H1 (cell line): ENCODE data around the gene SKAP1. TPM values are rescaled to one million over a fixed set of nuclear protein-coding genes. Genes with fewer than 3 reads are reported as not detected.

Source experiments
- BCL11A ChIP-seq, 2 experiments: IDR thresholded peaks; one replicate each; pipeline ENCODE4 v1.6.1; 2011; ENCODE audit warnings: low read depth in 2 of 2, low read length in 2 of 2, mild to moderate bottlenecking in 2 of 2
- CREB1 ChIP-seq: IDR thresholded peaks from 2 replicates; pipeline ENCODE4 v1.6.1; 2012; ENCODE audit warnings: inconsistent platforms
- HDAC2 ChIP-seq, 2 experiments: fragments of 300-600 bp in 1 of 2; sonication (generic) in 1 of 2; IDR thresholded peaks; 2 replicates each; pipeline ENCODE4 v1.6.1; 2011 to 2012; ENCODE audit warnings: low read depth in 2 of 2, low read length in 2 of 2, mild to moderate bottlenecking in 2 of 2, moderate library complexity in 2 of 2, borderline replicate concordance in 1 of 2, inconsistent platforms in 1 of 2
- NANOG ChIP-seq: IDR thresholded peaks from 2 replicates; pipeline ENCODE4 v1.6.1; 2011; ENCODE audit warnings: low read length, low read depth, mild to moderate bottlenecking, inconsistent platforms; ENCODE audit not compliant: insufficient read depth, poor library complexity, severe bottlenecking
- polyA plus RNA-seq, 7 experiments: library from polyadenylated mRNA; depleted of rRNA in 3 of 7; stranded (reverse) in 5 of 7; unstranded in 2 of 7; fragments of >200 nt in 5 of 7; fragments of 200-250 nt in 2 of 7; gene quantifications; 1 replicate in 5 of 7; 2 replicates in 1 of 7; 4 replicates in 1 of 7; pipeline versions ENCODE4 v1.2.1 to v1.2.3, GENCODE V29; 2011 to 2013; ENCODE audit warnings: missing spikeins in 2 of 7, mixed read lengths in 2 of 7
- total RNA-seq: library from RNA; stranded (reverse); fragmentation: NEBNext Ultra II Directional; extraction: Animal tissue kit (Norgen Biotek cat#: 25700); gene quantifications from 2 replicates; pipeline ENCODE4 v1.2.1, GENCODE V29; 2021
- TF ChIP-seq, protein P1 (sequence below): fragments of 300-600 bp; sonication (generic); IDR thresholded peaks from 2 replicates; pipeline ENCODE4 v1.7.1; 2012; ENCODE audit warnings: low read length, moderate library complexity, mild to moderate bottlenecking, inconsistent platforms; ENCODE audit not compliant: insufficient replicate concordance
- TF ChIP-seq, protein P2 (sequence below), 3 experiments: IDR thresholded peaks; 1 replicate in 2 of 3; 2 replicates in 1 of 3; pipeline versions ENCODE4 v1.5.1 to v1.6.1; 2011; ENCODE audit warnings: low read length in 3 of 3, mild to moderate bottlenecking in 3 of 3, inconsistent platforms in 2 of 3, low read depth in 1 of 3, moderate library complexity in 1 of 3; ENCODE audit not compliant: insufficient read depth in 1 of 3; ENCODE audit errors: control extremely low read depth in 1 of 3

SKAP1 gene
- total and polyA plus RNA-seq, 2 of the 8 experiments (the other 6 are each of a cell fraction or from before 2014, with no cell fraction given), result not detected

DNA sequence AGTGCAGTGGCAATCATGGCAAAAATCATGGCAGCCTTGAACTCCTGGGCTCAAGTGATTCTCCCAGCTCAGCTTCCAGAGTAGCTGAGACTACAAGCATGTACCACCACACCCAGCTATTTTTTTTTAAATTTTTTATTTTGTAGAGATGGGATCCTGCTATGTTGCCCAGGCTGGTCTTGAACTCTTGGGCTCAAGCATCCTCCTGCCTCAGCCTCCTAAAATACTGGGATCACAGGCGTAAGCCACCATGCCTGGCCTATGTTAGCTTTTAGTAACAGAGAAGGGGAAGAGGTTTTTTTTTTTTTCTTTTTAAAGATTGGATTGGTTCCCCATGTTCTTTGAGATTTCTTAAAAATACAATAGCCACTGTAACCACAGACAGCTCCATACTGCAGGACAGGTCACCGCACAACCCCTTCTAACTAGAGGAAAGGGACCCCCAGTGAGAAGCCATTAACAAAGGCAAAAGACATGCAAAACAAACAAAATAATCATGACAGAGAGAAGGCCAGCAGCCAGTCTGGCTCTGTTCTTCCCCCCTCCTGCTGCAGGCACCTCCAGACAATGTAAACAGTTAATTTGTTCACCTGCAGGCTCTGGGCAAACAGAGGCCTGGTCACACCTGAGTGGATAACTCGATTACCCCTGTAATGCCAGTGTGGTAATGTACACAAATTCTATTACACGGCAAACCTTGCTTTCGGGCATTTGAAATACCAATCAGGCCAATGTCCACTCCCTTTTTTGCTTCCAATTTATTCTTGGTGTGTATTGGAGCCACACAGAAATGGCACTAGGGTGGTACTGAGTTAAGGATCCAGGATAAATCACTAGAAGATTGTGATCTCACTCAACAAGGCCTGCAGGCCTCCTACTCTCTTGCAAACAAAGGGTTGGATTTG lies 269.6 kb downstream of the SKAP1 start (continued):
- TF ChIP-seq, protein P1, sequence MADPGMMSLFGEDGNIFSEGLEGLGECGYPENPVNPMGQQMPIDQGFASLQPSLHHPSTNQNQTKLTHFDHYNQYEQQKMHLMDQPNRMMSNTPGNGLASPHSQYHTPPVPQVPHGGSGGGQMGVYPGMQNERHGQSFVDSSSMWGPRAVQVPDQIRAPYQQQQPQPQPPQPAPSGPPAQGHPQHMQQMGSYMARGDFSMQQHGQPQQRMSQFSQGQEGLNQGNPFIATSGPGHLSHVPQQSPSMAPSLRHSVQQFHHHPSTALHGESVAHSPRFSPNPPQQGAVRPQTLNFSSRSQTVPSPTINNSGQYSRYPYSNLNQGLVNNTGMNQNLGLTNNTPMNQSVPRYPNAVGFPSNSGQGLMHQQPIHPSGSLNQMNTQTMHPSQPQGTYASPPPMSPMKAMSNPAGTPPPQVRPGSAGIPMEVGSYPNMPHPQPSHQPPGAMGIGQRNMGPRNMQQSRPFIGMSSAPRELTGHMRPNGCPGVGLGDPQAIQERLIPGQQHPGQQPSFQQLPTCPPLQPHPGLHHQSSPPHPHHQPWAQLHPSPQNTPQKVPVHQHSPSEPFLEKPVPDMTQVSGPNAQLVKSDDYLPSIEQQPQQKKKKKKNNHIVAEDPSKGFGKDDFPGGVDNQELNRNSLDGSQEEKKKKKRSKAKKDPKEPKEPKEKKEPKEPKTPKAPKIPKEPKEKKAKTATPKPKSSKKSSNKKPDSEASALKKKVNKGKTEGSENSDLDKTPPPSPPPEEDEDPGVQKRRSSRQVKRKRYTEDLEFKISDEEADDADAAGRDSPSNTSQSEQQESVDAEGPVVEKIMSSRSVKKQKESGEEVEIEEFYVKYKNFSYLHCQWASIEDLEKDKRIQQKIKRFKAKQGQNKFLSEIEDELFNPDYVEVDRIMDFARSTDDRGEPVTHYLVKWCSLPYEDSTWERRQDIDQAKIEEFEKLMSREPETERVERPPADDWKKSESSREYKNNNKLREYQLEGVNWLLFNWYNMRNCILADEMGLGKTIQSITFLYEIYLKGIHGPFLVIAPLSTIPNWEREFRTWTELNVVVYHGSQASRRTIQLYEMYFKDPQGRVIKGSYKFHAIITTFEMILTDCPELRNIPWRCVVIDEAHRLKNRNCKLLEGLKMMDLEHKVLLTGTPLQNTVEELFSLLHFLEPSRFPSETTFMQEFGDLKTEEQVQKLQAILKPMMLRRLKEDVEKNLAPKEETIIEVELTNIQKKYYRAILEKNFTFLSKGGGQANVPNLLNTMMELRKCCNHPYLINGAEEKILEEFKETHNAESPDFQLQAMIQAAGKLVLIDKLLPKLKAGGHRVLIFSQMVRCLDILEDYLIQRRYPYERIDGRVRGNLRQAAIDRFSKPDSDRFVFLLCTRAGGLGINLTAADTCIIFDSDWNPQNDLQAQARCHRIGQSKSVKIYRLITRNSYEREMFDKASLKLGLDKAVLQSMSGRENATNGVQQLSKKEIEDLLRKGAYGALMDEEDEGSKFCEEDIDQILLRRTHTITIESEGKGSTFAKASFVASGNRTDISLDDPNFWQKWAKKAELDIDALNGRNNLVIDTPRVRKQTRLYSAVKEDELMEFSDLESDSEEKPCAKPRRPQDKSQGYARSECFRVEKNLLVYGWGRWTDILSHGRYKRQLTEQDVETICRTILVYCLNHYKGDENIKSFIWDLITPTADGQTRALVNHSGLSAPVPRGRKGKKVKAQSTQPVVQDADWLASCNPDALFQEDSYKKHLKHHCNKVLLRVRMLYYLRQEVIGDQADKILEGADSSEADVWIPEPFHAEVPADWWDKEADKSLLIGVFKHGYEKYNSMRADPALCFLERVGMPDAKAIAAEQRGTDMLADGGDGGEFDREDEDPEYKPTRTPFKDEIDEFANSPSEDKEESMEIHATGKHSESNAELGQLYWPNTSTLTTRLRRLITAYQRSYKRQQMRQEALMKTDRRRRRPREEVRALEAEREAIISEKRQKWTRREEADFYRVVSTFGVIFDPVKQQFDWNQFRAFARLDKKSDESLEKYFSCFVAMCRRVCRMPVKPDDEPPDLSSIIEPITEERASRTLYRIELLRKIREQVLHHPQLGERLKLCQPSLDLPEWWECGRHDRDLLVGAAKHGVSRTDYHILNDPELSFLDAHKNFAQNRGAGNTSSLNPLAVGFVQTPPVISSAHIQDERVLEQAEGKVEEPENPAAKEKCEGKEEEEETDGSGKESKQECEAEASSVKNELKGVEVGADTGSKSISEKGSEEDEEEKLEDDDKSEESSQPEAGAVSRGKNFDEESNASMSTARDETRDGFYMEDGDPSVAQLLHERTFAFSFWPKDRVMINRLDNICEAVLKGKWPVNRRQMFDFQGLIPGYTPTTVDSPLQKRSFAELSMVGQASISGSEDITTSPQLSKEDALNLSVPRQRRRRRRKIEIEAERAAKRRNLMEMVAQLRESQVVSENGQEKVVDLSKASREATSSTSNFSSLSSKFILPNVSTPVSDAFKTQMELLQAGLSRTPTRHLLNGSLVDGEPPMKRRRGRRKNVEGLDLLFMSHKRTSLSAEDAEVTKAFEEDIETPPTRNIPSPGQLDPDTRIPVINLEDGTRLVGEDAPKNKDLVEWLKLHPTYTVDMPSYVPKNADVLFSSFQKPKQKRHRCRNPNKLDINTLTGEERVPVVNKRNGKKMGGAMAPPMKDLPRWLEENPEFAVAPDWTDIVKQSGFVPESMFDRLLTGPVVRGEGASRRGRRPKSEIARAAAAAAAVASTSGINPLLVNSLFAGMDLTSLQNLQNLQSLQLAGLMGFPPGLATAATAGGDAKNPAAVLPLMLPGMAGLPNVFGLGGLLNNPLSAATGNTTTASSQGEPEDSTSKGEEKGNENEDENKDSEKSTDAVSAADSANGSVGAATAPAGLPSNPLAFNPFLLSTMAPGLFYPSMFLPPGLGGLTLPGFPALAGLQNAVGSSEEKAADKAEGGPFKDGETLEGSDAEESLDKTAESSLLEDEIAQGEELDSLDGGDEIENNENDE, result peak; percentile 84
- peak in 1 of 2 experiments; percentile 30 for TF ChIP-seq BCL11A (IDR thresholded peaks at IDR 0.05; ENCODE audit: low read depth in 2 of 2, low read length in 2 of 2)
- TF ChIP-seq, protein P2, sequence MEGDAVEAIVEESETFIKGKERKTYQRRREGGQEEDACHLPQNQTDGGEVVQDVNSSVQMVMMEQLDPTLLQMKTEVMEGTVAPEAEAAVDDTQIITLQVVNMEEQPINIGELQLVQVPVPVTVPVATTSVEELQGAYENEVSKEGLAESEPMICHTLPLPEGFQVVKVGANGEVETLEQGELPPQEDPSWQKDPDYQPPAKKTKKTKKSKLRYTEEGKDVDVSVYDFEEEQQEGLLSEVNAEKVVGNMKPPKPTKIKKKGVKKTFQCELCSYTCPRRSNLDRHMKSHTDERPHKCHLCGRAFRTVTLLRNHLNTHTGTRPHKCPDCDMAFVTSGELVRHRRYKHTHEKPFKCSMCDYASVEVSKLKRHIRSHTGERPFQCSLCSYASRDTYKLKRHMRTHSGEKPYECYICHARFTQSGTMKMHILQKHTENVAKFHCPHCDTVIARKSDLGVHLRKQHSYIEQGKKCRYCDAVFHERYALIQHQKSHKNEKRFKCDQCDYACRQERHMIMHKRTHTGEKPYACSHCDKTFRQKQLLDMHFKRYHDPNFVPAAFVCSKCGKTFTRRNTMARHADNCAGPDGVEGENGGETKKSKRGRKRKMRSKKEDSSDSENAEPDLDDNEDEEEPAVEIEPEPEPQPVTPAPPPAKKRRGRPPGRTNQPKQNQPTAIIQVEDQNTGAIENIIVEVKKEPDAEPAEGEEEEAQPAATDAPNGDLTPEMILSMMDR (IDR thresholded peaks at IDR 0.05; ENCODE audit: control extremely low read depth in 1 of 3, insufficient read depth in 1 of 3, low read depth in 1 of 3, low read length in 3 of 3), result no peak
- peak; percentile 91 for TF ChIP-seq NANOG
- TF ChIP-seq CREB1, result no peak
- TF ChIP-seq HDAC2 (IDR thresholded peaks at IDR 0.05; ENCODE audit: borderline replicate concordance in 1 of 2, low read depth in 2 of 2, low read length in 2 of 2), result peak; percentile 51 to 90; a peak in 1 of 4 replicates
